GOT3 (cell line): ENCODE results near the gene COBL.

Experiments used
- DNase-seq: peaks from one replicate; lab custom pipeline; 2025; ENCODE audit warnings: mixed read lengths; lab: John Stamatoyannopoulos, UW

Gene COBL

DNA sequence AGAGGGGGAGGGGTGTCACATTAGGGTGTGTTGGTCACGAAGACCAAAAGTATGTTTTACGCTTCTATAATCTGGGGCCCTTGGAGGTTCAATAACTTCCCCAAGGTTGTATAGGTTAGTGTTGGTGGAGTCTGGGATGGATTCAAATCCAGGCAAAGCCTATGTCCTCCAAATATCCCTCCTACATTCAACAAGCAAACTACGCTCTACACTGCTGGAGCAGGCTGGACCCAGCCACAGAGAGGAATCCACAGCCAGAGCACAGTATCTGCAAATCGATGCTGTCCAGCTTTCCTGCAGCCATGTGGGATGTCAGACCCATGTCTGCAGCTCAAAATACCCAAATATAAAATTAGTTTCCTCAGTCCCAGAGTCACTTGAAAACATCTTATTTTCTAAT is 198.0 kb downstream of the COBL start:
- DNase-seq, result no peak

DNA sequence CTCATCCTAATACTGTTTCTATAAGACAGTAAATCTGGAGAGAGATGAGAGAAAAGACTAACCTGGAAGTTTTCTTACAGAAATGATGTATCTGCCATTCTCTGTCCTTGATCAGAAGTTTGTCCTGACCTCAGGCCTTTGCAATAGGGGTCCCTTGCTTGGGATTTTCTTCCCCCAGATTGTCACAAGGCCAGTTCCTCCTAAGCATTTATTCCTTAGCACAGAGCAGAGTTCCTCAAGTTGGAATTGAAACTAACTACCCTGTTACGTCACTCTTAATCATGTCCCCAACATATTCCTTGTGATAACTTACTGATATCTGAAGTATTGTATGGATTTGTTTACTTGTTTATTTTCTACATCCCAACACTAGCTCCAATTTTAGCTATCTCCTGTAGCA is 202.1 kb downstream of the COBL start:
- DNase-seq, result no peak

DNA sequence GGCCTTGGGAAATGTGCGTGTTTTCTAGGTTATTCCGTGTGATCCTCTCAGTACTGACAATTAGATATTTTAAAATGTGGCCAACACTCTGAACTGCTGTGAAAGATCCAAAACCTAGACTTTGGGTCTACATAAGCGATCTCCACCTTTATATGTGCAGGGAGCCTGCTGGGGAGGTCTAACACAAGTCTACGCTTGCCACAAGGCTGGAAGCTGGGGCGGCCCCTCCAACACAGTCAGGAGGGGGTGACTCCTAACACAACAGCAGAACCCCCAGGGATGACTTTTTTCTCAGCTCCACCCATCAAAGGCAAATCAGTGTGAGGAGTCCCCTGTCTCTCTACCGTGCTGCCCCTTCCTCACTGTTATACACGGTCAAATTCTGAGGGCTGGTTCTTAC is 202.6 kb downstream of the COBL start:
- DNase-seq, result no peak

DNA sequence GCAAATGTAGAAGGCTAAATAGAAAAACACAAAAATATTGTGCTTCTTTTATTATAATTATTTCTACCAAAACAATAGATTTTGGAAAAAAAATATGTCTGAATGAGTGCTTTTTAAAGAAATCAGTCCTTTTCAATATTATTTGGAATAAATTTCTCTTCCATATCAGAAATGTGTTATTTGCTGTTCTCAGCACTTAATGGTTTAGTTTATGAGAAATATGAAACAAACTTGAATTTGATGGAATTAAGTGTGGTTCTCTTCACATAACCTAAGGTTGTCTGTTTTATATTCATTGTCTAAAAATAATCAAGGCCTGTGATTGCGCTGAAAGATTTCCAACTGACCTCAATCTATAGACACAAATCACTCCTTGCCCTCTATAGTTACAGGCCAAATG is 203.0 kb downstream of the COBL start:
- no peak for DNase-seq

DNA sequence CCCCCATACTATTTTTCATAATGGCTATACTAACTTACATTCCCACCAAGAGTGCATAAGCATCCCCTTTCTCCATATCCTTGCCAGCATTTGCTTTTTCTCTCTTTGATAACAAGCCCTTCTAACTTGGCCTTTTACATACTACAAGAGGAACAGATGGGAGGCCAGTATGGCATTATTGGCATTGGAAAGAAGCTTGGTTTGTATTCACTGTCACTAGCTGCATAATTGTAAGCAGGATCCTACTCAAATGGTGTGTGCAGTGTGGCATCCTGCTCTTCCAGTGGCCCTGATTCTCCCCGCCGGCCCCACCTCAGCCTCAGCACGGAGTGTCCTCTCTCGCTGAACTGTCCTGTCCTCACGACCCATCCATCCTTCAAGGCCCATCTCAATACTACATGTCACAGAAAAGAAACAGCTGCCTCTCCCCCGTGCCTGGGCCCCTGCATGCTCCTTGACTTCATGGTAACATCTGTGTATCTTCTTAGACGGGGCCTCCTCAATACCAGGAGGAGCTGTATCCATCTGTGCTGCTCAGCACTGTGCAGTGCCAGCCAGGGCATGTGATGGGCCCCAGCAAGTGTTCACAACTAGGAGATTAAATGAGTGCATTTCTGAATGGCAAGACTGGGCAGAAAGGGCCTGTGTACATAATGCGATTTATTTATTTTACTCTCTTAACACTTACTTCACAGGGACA is 205.2 kb downstream of the COBL start:
- no peak for DNase-seq

DNA sequence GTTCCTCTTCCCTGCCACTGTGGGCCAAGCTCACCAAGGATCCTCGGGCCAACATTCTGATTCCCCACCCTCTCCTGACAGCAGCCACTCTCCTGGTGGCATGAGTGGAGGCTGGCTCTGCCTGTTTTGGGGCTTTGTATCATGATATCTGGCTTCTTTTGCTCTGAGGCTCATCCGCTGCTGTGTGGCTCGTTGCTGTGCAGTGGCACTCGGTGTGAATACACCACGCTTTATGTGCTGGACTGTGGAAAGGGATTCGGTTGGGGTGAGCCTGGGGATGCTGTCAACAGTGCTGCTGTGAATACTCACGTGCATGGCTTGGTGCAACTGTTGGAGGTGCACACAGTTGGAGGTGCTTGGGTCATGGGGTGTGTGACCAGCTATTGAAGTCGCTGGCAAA is 208.5 kb downstream of the COBL start:
- no peak for DNase-seq

DNA sequence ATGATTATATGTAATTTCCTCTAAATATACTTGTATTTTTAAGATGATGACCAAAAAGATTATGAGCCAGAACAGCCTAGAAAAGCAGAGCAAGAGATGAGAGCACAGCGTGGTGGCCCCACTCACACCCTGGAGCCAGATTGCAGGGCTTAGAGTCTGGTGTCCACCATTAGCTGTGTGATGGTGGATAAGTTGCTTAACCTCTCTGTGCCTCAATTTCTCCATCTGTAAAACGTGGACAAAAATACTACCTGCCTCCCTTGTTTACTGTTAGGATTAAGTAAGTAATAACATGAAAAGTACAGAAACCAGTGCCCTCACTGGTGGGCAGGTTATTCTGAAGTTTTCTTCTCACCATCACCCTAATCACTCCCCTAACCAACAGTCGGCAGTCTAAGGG is 212.3 kb downstream of the COBL start:
- no peak for DNase-seq

DNA sequence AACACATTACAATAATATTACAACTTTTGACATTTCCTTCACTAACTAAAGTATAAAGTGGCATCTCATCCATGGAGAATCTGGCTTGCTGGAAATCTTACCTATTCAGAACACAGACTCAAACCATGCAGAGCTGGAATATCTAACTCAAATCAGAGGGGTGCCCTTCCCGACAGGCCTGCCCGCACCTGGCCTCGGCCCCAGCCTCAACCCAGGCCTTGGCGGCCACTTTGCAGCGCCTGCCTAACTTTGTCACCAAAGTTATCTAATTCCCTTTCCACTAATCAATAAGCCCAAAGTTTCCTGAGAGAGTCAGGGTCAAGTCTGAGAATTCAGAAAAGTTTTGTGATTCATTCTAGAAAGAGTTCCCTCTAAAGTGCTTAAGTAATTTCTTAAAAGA is 212.9 kb downstream of the COBL start:
- DNase-seq, result no peak

DNA sequence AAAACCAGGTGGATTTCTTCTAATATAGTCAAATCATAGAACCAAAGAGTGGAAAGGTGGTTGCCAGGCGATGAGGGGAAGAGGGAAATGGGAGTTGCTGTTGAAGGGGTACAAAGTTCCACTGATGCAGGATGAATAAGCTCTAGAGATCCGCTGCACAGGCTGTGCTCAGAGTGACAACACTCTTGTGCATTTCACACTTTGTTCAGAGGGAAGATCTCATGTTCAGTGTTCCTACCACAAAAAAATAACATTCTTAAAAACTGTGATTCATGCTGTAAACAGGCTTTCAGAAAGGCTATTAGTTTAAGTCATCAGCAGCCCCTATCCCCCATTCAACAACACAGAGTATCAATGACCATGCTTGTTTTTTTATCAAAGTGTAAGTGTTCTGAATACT is 213.8 kb downstream of the COBL start:
- DNase-seq, result no peak

DNA sequence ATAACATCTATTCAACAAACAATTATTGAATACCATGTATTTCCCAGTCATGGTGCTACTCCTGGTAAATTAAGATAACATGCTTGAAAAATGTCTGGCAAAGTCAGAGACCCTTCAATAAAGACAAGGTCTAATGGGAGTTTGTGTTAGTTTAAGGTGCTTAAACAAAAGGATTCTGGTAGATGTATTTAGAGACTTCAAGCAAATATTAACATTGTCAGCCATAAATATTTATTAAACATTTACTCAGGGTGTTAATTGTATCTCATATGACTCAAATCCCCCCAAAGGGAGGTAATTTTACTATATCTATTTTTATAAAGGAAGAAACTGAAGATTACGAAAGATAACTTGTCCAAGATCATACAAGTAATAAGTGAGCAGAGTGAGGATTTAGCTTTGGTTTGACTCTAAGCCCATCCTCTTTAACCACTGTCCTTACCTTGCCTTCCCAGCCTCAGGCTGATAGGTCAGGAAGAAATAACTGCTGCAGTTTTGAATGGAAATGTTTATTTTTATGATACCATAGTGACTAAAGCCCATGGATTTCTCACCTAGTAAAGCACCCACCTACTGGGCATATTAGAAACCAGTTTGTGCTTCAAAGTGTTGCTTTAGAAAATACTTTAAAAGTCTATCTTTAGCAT is 215.4 kb downstream of the COBL start:
- DNase-seq, result no peak

DNA sequence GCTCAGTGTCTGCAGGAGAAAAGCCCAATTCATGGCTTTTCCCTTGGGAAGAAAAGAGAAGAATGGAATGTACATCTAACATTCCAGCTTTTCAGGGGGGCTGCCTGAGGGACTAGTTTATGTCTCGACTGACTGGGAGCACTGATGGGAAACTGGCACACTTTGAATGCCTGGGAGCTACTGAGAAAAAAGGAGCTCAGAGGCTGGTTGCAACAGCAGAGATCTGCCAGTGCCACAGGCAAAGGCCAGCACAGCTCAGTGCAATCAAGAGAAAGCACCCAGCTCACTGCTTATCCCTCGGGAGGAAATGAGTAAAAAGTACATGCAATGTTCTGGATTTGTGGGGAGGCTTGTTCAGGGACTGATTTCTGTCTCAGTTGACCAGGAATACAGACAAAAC is 226.2 kb downstream of the COBL start:
- no peak for DNase-seq

DNA sequence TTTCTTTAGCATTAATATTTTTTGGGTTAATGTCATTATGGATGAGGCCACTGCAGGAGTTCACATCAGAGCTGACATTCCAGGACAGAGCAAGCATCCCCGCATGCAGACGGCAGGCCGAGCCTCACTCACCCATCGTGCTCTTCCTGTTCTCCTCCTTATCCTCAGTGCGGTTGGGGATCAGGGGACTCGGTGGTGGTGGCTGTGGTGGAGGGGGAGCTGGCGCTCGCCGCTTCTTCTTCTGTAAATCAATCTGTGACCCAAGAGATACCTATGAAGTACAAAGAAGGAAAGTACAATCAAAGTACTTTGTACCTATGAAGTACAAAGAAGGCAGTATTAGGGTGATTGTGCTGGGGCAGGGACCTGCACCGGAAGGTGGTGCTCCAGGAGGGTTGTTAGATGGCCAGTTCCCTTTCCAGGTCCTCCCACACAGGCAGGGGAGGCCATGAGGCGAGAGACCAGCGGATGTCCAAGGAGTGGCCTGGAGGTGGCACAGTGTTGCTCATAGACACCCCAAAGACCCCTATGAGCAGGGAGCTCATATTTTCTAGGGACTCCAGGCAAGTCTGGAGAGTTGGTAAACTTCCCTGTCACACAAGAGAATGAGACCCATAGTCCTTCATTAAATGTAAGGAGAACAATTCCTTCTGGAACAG is 231.4 kb downstream of the COBL start:
- no peak for DNase-seq

DNA sequence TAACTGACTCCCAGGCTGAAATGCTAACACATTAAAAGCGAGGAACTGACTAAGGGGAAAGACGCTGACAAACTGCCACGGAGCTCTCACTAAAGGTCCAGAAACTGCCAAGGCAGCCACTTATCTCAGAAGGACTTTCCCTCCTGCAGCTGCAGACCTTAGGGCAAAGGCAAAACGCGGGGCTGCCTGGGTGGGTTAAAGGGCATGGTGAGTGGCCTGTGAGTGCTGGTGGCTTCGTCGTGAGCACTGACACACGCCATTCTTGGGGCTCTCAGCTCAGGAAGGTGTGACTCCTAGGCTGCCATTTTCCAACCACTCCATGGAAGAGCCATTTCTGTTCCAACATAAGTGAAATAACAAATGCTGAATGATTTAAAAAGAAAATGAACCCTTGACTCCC is 232.5 kb downstream of the COBL start:
- DNase-seq, result no peak

DNA sequence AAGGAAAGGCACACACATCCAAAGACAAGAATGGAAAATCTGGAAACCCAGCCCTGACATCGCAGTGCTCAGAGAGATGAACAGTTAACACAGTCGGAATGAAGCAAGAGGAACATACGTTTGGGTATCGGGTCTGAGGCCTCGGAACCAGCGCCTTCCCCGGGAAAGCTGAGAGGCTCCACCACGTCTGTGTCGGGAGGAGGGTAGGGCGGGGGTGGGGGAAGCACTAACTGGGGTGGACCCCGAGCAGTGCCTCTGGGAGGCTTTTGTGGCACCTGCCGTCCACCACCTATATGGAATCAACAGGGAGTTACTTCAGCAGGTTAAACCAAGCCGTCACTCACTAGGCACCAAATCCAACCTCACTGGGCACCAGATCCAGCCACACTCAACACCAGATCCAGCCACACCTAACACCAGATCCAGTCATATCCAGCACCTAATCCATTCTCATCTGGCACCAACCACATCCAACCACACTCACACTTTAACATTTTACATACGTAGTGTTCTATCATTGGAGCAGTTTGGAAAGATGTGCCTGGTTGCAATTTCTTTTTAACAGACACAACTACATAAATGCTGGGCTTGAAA is 233.6 kb downstream of the COBL start:
- DNase-seq, result no peak

DNA sequence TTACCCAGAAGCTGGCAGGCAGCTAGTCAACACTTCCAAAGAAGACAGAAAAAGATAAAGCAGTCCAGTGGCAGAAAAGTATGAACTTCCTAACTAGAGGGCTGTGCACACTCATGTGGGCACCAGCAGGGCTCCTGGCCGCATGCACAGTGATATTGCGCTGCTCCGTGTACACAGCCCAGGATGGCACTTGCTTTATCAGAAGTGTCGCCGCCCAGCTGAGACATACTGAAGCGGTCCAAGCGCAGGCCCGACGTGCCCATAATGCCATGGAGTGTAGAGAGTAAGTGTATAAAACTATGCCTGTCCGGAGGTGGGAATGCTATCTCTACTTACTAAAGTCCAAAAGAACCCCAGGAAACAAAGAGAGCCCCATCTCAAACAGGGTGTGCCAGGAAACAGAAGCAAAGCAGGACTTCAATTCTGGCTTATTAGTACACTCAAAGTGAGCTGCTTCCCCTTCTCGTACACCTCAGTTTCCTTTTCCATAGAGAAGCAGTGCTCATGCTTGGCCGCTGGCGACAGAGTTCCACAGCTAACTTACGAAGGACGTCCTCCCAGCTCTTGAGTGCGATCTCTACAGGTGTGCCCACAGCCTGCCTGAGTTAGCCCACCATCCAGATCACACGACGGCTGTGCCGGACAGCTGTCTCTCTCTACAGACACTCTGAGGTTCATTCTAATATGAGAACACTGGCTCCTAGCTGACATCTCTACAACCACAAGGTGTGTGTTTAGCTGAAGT is 234.3 kb downstream of the COBL start:
- DNase-seq, result no peak

DNA sequence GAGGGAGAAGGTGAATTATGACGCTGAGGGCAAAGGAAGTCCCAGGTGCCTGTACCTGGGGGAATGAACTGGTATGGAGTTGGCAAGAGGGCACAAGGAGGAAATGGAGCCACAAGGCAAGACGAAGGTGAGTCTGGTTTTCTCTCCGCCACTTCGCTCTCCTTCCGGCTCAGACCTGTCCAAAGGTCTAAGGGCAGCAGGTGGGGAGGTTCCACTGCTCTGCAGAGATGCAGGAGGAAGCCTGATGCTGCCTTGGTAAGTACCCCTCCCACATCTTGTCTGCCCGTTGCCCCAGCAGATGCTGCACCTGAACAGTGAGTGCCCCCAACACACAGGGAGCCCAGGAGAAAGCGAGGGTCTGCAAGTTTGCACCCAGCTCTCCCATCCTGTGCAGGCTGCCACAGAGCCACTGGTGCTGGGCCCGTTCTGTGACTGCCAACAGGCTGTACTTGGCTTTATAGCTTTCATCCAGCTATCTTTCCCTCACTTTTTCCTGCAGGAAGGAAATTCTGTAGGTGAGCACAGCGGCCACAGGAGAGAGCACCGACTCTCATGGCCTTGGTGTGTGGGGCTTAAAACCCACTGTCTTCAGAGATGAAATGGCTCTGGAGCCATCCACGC is 235.2 kb downstream of the COBL start:
- DNase-seq, result no peak

DNA sequence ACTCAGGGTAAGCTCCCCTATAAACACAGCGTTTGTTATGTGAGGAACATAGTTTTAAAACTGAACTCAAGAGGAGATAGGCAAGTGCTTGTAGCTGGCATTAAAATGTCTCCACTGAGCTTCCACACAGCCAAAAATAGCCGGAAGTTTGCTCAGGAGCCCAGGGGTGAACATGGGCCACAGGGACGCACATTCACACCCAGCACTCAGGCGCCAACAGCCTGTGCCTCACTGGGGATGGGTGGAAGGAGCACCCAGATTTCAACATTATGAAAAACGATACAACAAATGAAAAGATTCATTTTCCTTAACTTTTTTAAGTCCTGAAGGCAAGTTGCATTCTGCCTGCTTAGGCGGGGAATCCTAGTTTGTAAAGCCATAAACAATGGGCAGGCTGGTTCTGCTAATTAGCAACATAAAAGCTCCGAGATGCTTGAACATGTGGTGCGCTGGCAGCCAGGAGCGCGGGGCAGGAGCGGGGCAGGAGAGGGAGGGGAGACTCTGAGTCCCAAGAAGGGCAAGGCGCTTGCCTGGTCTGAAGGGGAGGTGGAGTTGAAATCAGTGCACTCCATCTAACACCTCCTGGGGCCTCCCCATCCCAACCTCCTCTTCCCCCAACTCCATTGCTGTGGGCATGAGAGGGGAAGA is 235.9 kb downstream of the COBL start:
- no peak for DNase-seq

DNA sequence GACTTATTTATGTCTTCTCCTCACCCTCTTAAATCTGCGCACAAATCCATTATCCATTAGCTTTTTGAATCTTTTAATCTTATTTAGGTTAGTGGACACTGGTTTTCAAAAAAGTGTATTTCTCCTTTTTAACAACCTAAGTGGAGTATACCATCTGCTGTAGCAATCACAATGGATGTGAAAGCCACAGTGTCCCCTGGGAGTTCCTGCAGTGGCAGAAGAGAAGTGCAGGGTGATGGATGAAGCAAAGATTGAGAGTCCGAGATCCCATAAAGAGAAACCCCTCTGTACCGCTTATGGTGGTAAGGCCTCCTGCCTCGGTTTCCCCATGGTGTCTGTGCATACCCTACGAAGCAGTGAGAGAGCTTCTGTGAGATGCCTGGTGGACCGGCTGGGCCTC is 236.4 kb downstream of the COBL start:
- no peak for DNase-seq

DNA sequence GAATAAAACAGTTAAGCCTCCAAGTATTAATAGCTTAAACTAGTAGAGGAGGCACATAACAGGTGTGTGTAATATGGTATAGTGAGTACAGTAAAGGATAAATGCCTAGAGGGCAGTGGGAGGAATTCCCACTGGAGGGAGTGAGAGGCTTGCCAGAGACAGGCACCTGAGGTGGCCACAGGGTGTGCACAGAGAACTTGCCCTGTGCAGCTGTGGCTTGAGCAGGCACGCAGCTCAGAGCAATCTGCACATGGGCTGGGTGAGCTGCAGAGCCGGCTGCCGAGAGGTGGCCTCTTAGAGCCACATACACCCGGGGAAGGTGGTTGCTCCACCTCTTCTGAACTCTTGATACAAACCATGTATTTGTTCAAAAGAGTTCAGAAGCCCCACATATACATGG is 237.1 kb downstream of the COBL start:
- DNase-seq, result no peak

DNA sequence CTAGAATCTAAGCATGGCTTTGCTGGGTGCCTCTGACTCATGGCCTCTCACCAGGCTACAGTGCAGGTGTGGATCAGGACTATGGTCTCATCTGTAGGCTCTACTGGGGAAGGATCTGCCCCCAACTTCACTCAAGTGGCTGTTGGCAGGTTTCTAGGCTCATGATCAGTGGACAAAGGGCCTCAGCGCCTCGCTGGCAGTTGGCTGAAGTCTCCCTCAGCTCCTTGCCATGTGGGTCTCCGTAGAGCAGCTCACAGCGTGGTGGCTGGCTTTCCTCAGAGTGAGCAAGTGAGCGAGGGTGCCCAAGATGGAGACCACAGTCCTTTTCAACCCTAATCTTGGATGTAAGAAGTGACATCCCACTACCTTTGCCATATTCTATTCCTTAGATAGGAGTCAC is 238.0 kb downstream of the COBL start:
- DNase-seq, result no peak

DNA sequence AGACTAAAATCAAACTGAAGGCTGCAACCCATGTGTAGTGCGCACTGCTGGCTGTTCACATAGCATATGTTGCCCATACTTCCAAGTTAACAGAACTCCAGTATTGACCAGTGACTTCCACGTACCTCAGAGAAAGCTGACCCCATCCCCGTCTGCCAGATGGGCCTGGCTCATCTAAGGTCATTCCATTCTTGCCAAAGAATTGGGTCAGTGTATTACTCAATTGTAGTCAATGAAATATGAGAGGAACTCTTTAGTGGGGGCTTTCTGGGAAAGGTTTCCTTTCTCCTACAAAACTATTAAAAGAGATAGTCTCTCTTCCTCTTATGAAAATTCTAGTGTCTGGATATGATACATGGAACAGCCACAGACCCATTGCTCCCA is 238.6 kb downstream of the COBL start:
- no peak for DNase-seq
